MCF 10A (cell line): ENCODE measurements around the gene LAS1L. TPM values are rescaled to one million over a fixed set of nuclear protein-coding genes. Genes with fewer than 3 reads are reported as not detected.
A peak's percentile ranks its signal among the peaks of the same experiment; 100 is the strongest.

Experiments
- BruUV-seq: library from RNA; stranded (reverse); fragments of 400-500 nt; replicated peaks from 2 replicates; lab custom pipeline; 2021; lab: Mats Ljungman, UMichigan
- CTCF ChIA-PET: fragments of 300-600 bp; sonication (Branson Sonifier 250); formaldehyde crosslinking; extraction: SDS; loops from one replicate; lab custom pipeline; 2021; ENCODE audit warnings: antibody characterized with exemption, inconsistent platforms; lab: Yijun Ruan, JAX
- POLR2A ChIA-PET: fragments of 300-600, 350-650 bp; sonication (Branson Sonifier 250); formaldehyde crosslinking; extraction: SDS; loops from one replicate; lab custom pipeline; 2020; ENCODE audit warnings: antibody characterized with exemption, inconsistent platforms; lab: Yijun Ruan, JAX
- DNase-seq: peaks from one replicate; pipeline ENCODE4 v3.0.0-alpha.2; 2018; ENCODE audit not compliant: unreplicated experiment
- H3K27ac Mint-ChIP-seq: one replicate; pipeline ENCODE4 v1.8.0; 2022; ENCODE audit warnings: mild to moderate bottlenecking, low read depth, mixed read lengths; ENCODE audit not compliant: unreplicated experiment
- H3K27me3 Mint-ChIP-seq: one replicate; pipeline ENCODE4 v1.8.0; 2022; ENCODE audit warnings: mixed read lengths; ENCODE audit not compliant: insufficient read depth, unreplicated experiment
- H3K36me3 Mint-ChIP-seq: one replicate; pipeline ENCODE4 v1.8.0; 2022; ENCODE audit warnings: mild to moderate bottlenecking, moderate library complexity, mixed read lengths; ENCODE audit not compliant: insufficient read depth, unreplicated experiment
- H3K4me1 Mint-ChIP-seq: one replicate; pipeline ENCODE4 v1.8.0; 2022; ENCODE audit warnings: mixed read lengths; ENCODE audit not compliant: insufficient read depth, unreplicated experiment
- H3K4me3 Mint-ChIP-seq: one replicate; pipeline ENCODE4 v1.8.0; 2022; ENCODE audit warnings: mild to moderate bottlenecking, moderate library complexity, mixed read lengths; ENCODE audit not compliant: unreplicated experiment
- H3K9me3 Mint-ChIP-seq: one replicate; pipeline ENCODE4 v1.8.0; 2022; ENCODE audit warnings: mixed read lengths; ENCODE audit not compliant: unreplicated experiment
- intact Hi-C: fragments of 100-400 bp; cut with micrococcal nuclease; formaldehyde crosslinking; loops from 2 replicates; pipeline ENCODE4 v1.14.1; 2022
- total RNA-seq: library from RNA; stranded (reverse); gene quantifications from 2 replicates; pipeline ENCODE4 v1.2.3, GENCODE V29; 2022
- TF ChIP-seq, protein P1 (sequence below): fragments of 200-600 bp; IDR thresholded peaks from one replicate; pipeline ENCODE4 v1.8.0; 2022; ENCODE audit warnings: antibody characterized with exemption, mild to moderate bottlenecking; ENCODE audit not compliant: unreplicated experiment

LAS1L gene
- total RNA-seq, 1 experiment from 2014 or later, result 49.8 TPM

DNA sequence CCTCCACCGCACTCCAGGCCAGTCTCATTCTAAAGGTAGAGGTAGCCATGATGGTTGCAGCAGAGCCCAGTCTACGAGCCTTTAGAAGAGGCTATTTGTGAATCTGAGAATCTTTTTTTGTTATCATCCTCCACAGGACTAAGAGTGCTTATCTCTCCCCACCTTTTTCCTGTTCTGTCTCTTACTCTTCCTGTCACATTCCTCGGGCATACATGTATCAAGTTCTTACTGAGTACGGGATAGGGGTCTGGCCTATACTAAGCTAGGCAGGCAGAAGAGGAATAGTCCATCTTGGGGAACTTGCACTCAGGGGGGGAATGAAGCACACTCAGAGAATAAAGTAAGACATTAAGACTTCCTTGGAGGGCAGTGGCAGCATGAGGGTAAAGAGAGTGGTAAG lies 25.7 kb downstream of the LAS1L start:
- intact Hi-C loops, result no loop called here
- no peaks in the 10 kb centered on the region for H3K9me3 Mint-ChIP-seq
- CTCF ChIA-PET, result interaction anchor here (0.6 kb wide), 1 partner anchor 20 kb away, joined by 5 read pairs; no protein-coding TSS in a partner anchor
- TF ChIP-seq, protein P1, sequence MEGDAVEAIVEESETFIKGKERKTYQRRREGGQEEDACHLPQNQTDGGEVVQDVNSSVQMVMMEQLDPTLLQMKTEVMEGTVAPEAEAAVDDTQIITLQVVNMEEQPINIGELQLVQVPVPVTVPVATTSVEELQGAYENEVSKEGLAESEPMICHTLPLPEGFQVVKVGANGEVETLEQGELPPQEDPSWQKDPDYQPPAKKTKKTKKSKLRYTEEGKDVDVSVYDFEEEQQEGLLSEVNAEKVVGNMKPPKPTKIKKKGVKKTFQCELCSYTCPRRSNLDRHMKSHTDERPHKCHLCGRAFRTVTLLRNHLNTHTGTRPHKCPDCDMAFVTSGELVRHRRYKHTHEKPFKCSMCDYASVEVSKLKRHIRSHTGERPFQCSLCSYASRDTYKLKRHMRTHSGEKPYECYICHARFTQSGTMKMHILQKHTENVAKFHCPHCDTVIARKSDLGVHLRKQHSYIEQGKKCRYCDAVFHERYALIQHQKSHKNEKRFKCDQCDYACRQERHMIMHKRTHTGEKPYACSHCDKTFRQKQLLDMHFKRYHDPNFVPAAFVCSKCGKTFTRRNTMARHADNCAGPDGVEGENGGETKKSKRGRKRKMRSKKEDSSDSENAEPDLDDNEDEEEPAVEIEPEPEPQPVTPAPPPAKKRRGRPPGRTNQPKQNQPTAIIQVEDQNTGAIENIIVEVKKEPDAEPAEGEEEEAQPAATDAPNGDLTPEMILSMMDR, result no peak
- no peak overlapping the region for H3K4me3 Mint-ChIP-seq
- no peak overlapping the region for H3K27ac Mint-ChIP-seq
- POLR2A ChIA-PET, result no interaction called here
- no peak for DNase-seq
- no TSS peak for BruUV-seq
- H3K4me1 Mint-ChIP-seq, result no peaks in the 10 kb centered on the region
- peaks cover 15% of the 10 kb centered on the region for H3K36me3 Mint-ChIP-seq
- H3K27me3 Mint-ChIP-seq, result no peaks in the 10 kb centered on the region

DNA sequence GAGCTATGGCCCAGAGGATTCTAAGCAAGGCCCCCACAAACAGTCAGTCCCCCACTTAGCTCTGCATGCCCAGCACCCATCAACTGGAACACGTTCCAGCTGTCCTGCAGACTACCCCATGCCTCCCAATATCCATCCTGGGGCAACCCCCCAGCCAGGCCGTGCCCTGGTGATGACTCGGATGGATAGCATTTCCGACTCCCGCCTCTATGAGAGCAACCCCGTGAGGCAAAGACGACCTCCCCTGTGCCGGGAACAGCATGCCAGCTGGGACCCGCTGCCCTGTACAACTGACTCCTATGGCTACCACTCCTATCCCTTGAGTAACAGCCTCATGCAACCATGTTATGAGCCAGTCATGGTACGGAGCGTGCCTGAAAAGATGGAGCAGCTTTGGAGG lies 32.0 kb downstream of the LAS1L start:
- ChIA-PET POLR2A (no interaction called here), CTCF (interaction anchor here (2.9 kb wide), 1 partner anchor 26 kb away, joined by 9 read pairs; no protein-coding TSS in a partner anchor)
- Mint-ChIP-seq H3K9me3 (no peaks in the 10 kb centered on the region), H3K36me3 (peaks cover 5% of the 10 kb centered on the region), H3K4me1 (no peaks in the 10 kb centered on the region), H3K27me3 (no peaks in the 10 kb centered on the region), H3K27ac (no peak overlapping the region), H3K4me3 (no peak overlapping the region)
- no TSS peak for BruUV-seq
- DNase-seq, result peak; percentile 1
- TF ChIP-seq, protein P1, result no peak
- intact Hi-C loops, result no loop called here

DNA sequence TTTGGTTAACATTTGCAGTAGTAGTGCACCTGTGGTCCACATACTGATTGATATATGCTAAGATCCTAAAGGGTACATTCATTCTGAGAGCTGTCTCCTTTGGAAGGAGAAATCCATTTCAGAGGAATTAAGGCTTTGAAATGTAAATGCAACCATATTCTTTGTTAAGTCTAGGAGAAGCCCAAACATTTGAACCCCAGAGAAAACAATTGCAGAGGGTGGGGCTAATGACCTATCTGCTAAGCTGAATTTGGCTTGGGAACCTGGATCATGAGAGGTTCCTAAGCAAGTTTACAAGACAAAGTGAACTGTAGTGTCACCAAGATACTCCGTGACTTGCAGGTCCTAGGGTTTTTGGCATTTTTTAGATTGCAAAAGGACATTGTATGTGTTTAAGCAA lies 41.2 kb downstream of the LAS1L start:
- intact Hi-C loops, result no loop called here
- Mint-ChIP-seq H3K27ac (no peak overlapping the region), H3K36me3 (no peaks in the 10 kb centered on the region), H3K4me3 (no peak overlapping the region), H3K4me1 (no peaks in the 10 kb centered on the region), H3K9me3 (no peaks in the 10 kb centered on the region), H3K27me3 (no peaks in the 10 kb centered on the region)
- no TSS peak for BruUV-seq
- ChIA-PET CTCF (interaction anchor here (0.6 kb wide), 1 partner anchor 658 kb away, joined by 3 read pairs; no protein-coding TSS in a partner anchor), POLR2A (no interaction called here)
- DNase-seq, result no peak
- TF ChIP-seq, protein P1, result no peak

DNA sequence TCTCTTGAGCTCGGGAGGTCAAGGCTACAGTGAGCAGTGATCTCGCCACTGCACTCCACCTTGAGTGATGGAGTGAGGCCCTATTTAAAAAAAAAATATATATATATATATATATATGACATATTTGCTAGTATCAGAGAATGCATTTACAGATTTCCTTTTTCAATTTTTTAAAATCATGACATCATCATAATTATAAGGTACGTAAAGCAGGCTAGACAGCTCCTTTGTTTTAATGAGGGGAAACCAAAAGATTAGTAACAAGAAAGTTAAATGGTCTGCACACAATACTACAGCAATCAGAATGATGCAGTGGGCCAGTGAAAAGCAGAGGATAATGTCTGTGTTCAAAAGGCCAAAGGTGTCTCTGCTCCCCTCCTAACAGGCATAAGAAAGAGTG lies 43.0 kb downstream of the LAS1L start:
- TF ChIP-seq, protein P1, result no peak
- no peaks in the 10 kb centered on the region for H3K27me3 Mint-ChIP-seq
- H3K4me1 Mint-ChIP-seq, result no peaks in the 10 kb centered on the region
- no peaks in the 10 kb centered on the region for H3K9me3 Mint-ChIP-seq
- POLR2A ChIA-PET, result no interaction called here
- DNase-seq, result no peak
- H3K36me3 Mint-ChIP-seq, result no peaks in the 10 kb centered on the region
- BruUV-seq, result no TSS peak
- H3K27ac Mint-ChIP-seq, result no peak overlapping the region
- CTCF ChIA-PET, result interaction anchor here (1.0 to 1.3 kb wide), 2 partner anchors 36 to 38 kb away, joined by 4 to 6 read pairs; no protein-coding TSS in a partner anchor
- H3K4me3 Mint-ChIP-seq, result no peak overlapping the region
- intact Hi-C loops, result no loop called here
